ENCODE measurements around the gene GLYR1. TPM values are rescaled to one million over a fixed set of nuclear protein-coding genes. Genes with fewer than 3 reads are reported as not detected.

Gene GLYR1
- total and polyA plus RNA-seq, 2 donors (not counting 1 experiment from before 2014, with no cell fraction given) = 34.0 to 137 TPM

DNA sequence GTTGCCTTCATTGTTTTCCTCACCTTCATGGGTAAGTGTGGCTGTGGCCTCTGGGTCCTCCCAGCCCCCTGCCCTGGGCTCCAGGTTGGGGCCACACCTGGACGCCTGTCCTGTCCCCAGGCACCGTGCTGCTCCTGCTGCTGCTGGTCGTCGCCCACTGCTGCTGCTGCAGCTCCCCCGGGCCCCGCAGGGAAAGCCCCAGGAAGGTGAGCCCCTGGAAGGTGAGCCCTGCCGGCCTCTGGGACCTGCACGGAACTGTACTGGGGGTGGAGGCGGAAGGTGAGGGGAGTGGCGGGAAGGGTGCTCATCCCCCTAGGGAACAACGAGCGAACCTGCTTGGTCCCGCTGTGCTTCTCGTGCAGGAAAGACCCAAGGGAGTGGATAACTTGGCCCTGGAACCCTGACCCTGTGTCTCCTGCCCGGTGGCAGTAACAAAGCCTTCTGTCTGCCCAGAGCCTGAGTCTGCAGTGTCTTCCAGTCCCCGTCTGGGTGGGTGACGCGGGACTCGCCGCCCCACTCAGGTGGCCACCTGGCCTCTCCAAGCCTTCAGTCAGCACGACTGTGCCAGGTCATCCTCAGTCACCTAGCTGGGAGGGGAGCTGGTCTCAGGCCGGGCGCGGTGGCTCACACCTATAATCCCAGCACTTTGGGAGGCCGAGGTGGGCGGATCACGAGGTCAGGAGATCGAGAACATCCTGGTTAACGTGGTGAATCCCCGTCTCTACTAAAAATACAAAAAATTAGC is 51.1 kb downstream of the GLYR1 start:
- Mint-ChIP-seq H3K4me1 (peaks cover 9% of the 10 kb centered on the region), H3K27me3 (no peaks in the 10 kb centered on the region), H3K9me3 (ENCODE audit: insufficient read depth) (no peaks in the 10 kb centered on the region), H3K4me3 (no peak overlapping the region), H3K27ac (no peak overlapping the region)
- no peak for ATAC-seq (ENCODE audit: low read depth)
- DNase-seq = no peak
- H3K36me3 ChIP-seq (replicated peaks in 1 of 2; ENCODE audit: control extremely low read depth in 1 of 2, control insufficient read depth in 1 of 2, extremely low read depth in 1 of 2, insufficient read depth in 2 of 2, low read length in 1 of 2) = no peaks in the 10 kb centered on the region
- TF ChIP-seq EZH2 (IDR thresholded peaks at IDR 0.05; ENCODE audit: borderline replicate concordance, insufficient read depth, low read depth, low read length, poor library complexity, severe bottlenecking) = no peak
- TF ChIP-seq, protein P1, sequence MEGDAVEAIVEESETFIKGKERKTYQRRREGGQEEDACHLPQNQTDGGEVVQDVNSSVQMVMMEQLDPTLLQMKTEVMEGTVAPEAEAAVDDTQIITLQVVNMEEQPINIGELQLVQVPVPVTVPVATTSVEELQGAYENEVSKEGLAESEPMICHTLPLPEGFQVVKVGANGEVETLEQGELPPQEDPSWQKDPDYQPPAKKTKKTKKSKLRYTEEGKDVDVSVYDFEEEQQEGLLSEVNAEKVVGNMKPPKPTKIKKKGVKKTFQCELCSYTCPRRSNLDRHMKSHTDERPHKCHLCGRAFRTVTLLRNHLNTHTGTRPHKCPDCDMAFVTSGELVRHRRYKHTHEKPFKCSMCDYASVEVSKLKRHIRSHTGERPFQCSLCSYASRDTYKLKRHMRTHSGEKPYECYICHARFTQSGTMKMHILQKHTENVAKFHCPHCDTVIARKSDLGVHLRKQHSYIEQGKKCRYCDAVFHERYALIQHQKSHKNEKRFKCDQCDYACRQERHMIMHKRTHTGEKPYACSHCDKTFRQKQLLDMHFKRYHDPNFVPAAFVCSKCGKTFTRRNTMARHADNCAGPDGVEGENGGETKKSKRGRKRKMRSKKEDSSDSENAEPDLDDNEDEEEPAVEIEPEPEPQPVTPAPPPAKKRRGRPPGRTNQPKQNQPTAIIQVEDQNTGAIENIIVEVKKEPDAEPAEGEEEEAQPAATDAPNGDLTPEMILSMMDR (IDR thresholded peaks at IDR 0.05) = no peak
- WGBS (ENCODE audit: insufficient coverage) = 94% methylated on average over 24 of the region's 30 CpGs
- no peak overlapping the region for H3K9ac ChIP-seq (ENCODE audit: low read length)
- no peak overlapping the region for H2AFZ ChIP-seq (ENCODE audit: insufficient read depth, low read depth, low read length, poor library complexity, severe bottlenecking)
- H3K4me2 ChIP-seq (replicated peaks; ENCODE audit: low read depth, low read length, poor library complexity, severe bottlenecking) = no peak overlapping the region
- intact Hi-C loops (cut with micrococcal nuclease) = no loop called here
- H3K9me3 ChIP-seq (ENCODE audit: control extremely low read depth in 1 of 3, control insufficient read depth in 2 of 3, insufficient read depth in 1 of 3, low read length in 2 of 3) = no peaks in the 10 kb centered on the region
- POLR2A ChIA-PET = no interaction called here
- H3K27me3 ChIP-seq (replicated peaks in 1 of 4; ENCODE audit: control extremely low read depth in 1 of 4, control insufficient read depth in 3 of 4, insufficient read depth in 4 of 4, low read length in 3 of 4) = peaks cover 0 to 2% (median 0%) of the 10 kb centered on the region in 4 experiments
- CTCF ChIA-PET = no interaction called here
- peaks cover 10 to 11% of the 10 kb centered on the region in 2 donors for H3K4me1 ChIP-seq (ENCODE audit: control insufficient read depth in 2 of 2, insufficient read depth in 2 of 2, low read length in 2 of 2)
- no peak overlapping the region for H3K4me3 ChIP-seq (ENCODE audit: control extremely low read depth in 1 of 5, extremely low read depth in 1 of 5, insufficient read depth in 1 of 5, low read depth in 2 of 5, low read length in 4 of 5)
- H3K79me2 ChIP-seq (ENCODE audit: control insufficient read depth, insufficient read depth, low read length) = no peaks in the 10 kb centered on the region
- no peaks in the 10 kb centered on the region for H4K20me1 ChIP-seq (ENCODE audit: control insufficient read depth, insufficient read depth, low read length, poor library complexity, severe bottlenecking)
- no peak overlapping the region for H3K27ac ChIP-seq (ENCODE audit: low read length in 2 of 2)

DNA sequence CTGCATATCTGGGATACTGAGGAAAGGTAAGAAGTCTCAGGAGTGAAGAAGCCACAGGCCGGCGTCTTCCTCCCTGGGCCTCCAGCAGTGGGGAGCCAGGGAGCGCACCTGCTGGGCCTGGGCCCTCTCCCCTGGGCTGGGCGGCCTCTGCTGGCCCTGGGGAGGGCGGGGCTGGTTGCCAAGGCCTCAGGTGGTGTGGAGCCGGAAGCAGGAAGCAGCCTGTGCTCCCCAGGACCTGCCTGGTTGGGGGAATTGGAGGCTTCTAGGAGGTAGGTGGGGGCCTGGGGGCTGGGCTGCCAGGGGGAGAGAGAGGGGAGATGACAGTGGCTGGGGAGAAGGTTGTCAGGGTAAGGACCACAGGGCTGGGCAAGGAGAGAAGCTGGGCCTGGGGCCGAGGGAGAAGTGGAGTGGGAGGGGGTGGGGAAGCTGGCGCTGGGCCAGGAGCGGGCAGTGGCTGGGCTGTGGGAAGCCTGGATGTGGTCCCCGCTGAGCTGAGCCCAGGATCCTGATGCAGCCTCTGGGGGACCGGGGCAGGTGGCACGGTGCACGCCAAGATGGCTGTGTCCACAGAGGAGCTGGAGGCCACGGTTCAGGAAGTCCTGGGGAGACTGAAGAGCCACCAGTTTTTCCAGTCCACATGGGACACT is 51.8 kb downstream of the GLYR1 start, which contains the start of gene SMIM22:
TSS of gene SMIM22 (plus strand) at position 189 of the 647 bp plus-strand sequence. CDS start at position 555, 366 bp downstream.
- no peak within 1 kb of the TSS for H3K4me3 ChIP-seq (ENCODE audit: control extremely low read depth in 1 of 5, extremely low read depth in 1 of 5, insufficient read depth in 1 of 5, low read depth in 2 of 5, low read length in 4 of 5)
- 94% methylated on average over 14 of the region's 14 CpGs for WGBS (ENCODE audit: insufficient coverage)
- H2AFZ ChIP-seq (ENCODE audit: insufficient read depth, low read depth, low read length, poor library complexity, severe bottlenecking) = no peak within 1 kb of the TSS
- H3K9ac ChIP-seq (ENCODE audit: low read length) = no peak within 1 kb of the TSS
- ChIA-PET CTCF (no interaction called here), POLR2A (no interaction called here)
- no peak for DNase-seq
- Mint-ChIP-seq H3K27ac (no peak within 1 kb of the TSS), H3K27me3 (no peaks in the 10 kb centered on the region), H3K4me3 (no peak within 1 kb of the TSS), H3K9me3 (ENCODE audit: insufficient read depth) (no peaks in the 10 kb centered on the region), H3K4me1 (peaks cover 2% of the 10 kb centered on the region)
- no peaks in the 10 kb centered on the region for H3K36me3 ChIP-seq (replicated peaks in 1 of 2; ENCODE audit: control extremely low read depth in 1 of 2, control insufficient read depth in 1 of 2, extremely low read depth in 1 of 2, insufficient read depth in 2 of 2, low read length in 1 of 2)
- no peak within 1 kb of the TSS for H3K27ac ChIP-seq (ENCODE audit: low read length in 2 of 2)
- peaks cover 0 to 6% (median 0%) of the 10 kb centered on the region in 4 experiments for H3K27me3 ChIP-seq (replicated peaks in 1 of 4; ENCODE audit: control extremely low read depth in 1 of 4, control insufficient read depth in 3 of 4, insufficient read depth in 4 of 4, low read length in 3 of 4)
- peaks cover 3 to 4% of the 10 kb centered on the region in 2 donors for H3K4me1 ChIP-seq (ENCODE audit: control insufficient read depth in 2 of 2, insufficient read depth in 2 of 2, low read length in 2 of 2)
- H3K4me2 ChIP-seq (replicated peaks; ENCODE audit: low read depth, low read length, poor library complexity, severe bottlenecking) = no peak within 1 kb of the TSS
- no peaks in the 10 kb centered on the region for H3K79me2 ChIP-seq (ENCODE audit: control insufficient read depth, insufficient read depth, low read length)
- intact Hi-C loops (cut with micrococcal nuclease) = no loop called here
- no peaks in the 10 kb centered on the region for H4K20me1 ChIP-seq (ENCODE audit: control insufficient read depth, insufficient read depth, low read length, poor library complexity, severe bottlenecking)
- TF ChIP-seq EZH2 (IDR thresholded peaks at IDR 0.05; ENCODE audit: borderline replicate concordance, insufficient read depth, low read depth, low read length, poor library complexity, severe bottlenecking) = no peak
- TF ChIP-seq, protein P1 (IDR thresholded peaks at IDR 0.05) = no peak
- H3K9me3 ChIP-seq (ENCODE audit: control extremely low read depth in 1 of 3, control insufficient read depth in 2 of 3, insufficient read depth in 1 of 3, low read length in 2 of 3) = no peaks in the 10 kb centered on the region
- no peak for ATAC-seq (ENCODE audit: low read depth)

Measured in B cell (primary cell).